Measurements from ENCODE around the gene HELT. TPM values are rescaled to one million over a fixed set of nuclear protein-coding genes. Genes with fewer than 3 reads are reported as not detected.
"Not testable (repeated sequence)": the region's sequence is repeated elsewhere in the genome, so short reads cannot be mapped to it uniquely, and the experiment has no call there.

Gene HELT, protein sequence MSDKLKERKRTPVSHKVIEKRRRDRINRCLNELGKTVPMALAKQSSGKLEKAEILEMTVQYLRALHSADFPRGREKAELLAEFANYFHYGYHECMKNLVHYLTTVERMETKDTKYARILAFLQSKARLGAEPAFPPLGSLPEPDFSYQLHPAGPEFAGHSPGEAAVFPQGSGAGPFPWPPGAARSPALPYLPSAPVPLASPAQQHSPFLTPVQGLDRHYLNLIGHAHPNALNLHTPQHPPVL
- not detected in 2 replicates for polyA plus RNA-seq (2011; rRNA removed)
- polyA minus RNA-seq (2011; rRNA and poly(A)+ RNA removed) = not detected in 2 replicates

DNA sequence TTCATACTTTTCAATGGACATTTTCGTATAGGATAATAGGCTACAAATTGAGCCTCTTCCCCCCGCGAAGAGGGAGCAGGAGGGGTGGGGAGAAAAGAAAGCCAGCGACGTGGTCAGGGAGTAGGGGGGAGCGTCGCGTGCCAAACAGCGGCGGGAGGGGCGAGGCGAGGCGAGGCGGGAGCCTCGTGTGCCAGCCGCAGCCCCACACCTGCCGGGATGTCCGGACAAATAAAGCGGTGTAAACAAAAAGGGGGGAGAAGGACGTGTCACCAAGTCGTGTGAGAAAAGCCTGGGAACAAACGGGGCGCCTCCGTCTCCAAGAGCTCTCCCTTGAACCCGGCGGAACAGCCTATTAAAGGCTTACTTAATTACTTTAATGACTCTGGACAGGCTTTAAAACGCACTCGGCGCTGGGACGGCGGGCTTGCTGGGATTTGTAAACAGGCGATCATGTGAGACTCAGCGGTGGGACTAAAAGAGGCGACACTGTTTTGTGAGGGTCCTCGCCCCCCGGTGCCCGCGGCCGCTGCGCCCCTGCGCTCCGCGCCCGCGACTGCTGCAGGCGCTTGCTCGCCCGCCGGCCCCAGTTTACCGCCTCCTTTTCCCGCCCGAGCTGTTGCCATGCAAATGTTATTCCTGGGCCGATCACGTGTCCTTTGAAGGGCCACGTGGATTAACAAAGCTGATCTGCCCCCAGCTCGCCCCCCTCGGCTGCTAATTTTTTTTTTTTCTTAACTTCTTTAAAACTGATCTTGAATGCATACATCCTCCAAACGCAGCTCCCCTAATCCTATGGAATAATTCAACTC lies at the start of gene HELT:
Gene HELT, plus strand, starts transcription at position 527 of the 809 bp plus-strand sequence. CDS start 439 bp downstream, outside the sequence.
- Histone ChIP-seq H3K27ac (ENCODE audit: low read depth, low read length) (no peak within 1 kb of the TSS), H3K4me3 (ENCODE audit: low read depth, low read length) (no peak within 1 kb of the TSS), H3K9me3 (ENCODE audit: control insufficient read depth, insufficient read depth, low read length) (no peaks in the 10 kb centered on the region), H3K27me3 (ENCODE audit: control insufficient read depth, insufficient read depth, low read length) (peaks cover 65% of the 10 kb centered on the region)
- CTCF ChIA-PET = interaction anchor here (0.9 kb wide), 1 partner anchor 13 kb away, joined by 3 read pairs; no protein-coding TSS in a partner anchor
- POLR2A ChIA-PET = no interaction called here
- DNase-seq (ENCODE audit: low read depth, low spot score) = no peak
- TF ChIP-seq, protein P1, sequence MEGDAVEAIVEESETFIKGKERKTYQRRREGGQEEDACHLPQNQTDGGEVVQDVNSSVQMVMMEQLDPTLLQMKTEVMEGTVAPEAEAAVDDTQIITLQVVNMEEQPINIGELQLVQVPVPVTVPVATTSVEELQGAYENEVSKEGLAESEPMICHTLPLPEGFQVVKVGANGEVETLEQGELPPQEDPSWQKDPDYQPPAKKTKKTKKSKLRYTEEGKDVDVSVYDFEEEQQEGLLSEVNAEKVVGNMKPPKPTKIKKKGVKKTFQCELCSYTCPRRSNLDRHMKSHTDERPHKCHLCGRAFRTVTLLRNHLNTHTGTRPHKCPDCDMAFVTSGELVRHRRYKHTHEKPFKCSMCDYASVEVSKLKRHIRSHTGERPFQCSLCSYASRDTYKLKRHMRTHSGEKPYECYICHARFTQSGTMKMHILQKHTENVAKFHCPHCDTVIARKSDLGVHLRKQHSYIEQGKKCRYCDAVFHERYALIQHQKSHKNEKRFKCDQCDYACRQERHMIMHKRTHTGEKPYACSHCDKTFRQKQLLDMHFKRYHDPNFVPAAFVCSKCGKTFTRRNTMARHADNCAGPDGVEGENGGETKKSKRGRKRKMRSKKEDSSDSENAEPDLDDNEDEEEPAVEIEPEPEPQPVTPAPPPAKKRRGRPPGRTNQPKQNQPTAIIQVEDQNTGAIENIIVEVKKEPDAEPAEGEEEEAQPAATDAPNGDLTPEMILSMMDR (IDR thresholded peaks at IDR 0.05; ENCODE audit: low read depth, low read length) = no peak

DNA sequence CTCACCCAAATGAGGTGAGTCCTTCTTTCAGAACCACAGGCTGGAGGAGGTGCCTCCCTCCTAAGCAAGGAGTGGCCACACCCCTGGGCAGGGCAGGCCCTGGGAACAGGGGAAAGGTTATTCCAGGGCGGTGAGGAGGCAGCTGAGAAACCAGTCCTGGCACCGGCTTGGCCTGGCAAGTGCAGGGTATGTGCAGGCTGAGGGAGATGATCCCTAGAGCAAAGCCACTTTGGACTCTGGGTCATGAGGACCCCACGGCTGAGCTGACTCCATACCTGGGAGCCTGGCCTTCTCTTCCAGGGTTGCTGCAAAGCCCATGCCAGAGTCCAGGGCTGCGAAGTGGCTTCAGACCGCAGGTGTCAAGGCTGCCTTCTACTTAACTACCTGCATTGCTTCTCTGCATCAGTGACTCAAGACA lies 49.5 kb upstream of the HELT start:
- Histone ChIP-seq H3K27ac (ENCODE audit: low read depth, low read length) (no peak overlapping the region), H3K9me3 (ENCODE audit: control insufficient read depth, insufficient read depth, low read length) (peaks cover 28% of the 10 kb centered on the region), H3K4me3 (ENCODE audit: low read depth, low read length) (no peak overlapping the region), H3K27me3 (ENCODE audit: control insufficient read depth, insufficient read depth, low read length) (no peaks in the 10 kb centered on the region)
- DNase-seq (ENCODE audit: low read depth, low spot score) = no peak
- POLR2A ChIA-PET = no interaction called here
- CTCF ChIA-PET = no interaction called here
- TF ChIP-seq, protein P1 (IDR thresholded peaks at IDR 0.05; ENCODE audit: low read depth, low read length) = no peak

DNA sequence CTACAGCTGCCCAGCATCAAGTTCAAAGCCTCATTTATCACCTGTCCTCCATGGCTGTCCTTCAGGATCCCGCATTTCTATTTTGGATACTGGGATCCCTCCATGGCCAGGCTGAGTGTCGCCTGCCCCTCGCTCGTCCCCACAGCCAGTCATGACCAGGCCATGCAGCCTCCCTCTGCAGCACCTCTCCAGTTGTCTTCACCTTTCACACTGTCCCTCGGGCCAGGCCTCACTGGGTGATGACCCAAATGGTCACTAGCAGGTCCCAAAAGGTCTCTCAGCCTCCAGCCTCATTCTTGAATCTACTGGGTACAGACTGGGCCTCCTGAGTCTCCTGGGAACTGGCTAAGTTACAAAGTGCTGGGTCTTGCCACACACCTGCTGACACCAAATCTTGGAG lies 48.7 kb upstream of the HELT start:
- TF ChIP-seq, protein P1 (IDR thresholded peaks at IDR 0.05; ENCODE audit: low read depth, low read length) = no peak
- Histone ChIP-seq H3K27ac (ENCODE audit: low read depth, low read length) (no peak overlapping the region), H3K27me3 (ENCODE audit: control insufficient read depth, insufficient read depth, low read length) (no peaks in the 10 kb centered on the region), H3K4me3 (ENCODE audit: low read depth, low read length) (no peak overlapping the region), H3K9me3 (ENCODE audit: control insufficient read depth, insufficient read depth, low read length) (peaks cover 23% of the 10 kb centered on the region)
- no peak for DNase-seq (ENCODE audit: low read depth, low spot score)
- ChIA-PET CTCF (no interaction called here), POLR2A (no interaction called here)

DNA sequence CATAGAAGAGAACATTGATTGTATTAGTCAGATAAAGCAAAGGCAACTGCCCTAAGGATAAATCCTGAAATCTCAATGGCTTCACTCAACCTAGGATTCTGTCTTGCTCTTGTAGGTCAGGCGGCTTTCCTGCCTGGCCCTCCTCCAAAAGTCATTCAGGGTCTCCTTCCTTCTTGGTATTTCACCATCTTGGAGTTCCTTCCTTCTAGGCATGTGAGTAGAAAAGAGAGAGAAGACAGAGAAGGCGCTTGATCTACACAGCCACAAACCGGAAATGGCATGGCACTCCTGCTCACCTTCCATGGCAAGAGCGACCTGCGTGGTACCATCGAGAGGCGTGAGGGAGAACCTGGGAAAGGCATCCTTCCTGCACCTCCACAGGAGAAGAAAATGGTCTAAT lies 45.3 kb upstream of the HELT start:
- Histone ChIP-seq H3K9me3 (ENCODE audit: control insufficient read depth, insufficient read depth, low read length) (peaks cover 6% of the 10 kb centered on the region; the same call in 1 of the 2 replicates), H3K27ac (ENCODE audit: low read depth, low read length) (no peak overlapping the region), H3K4me3 (ENCODE audit: low read depth, low read length) (no peak overlapping the region), H3K27me3 (ENCODE audit: control insufficient read depth, insufficient read depth, low read length) (no peaks in the 10 kb centered on the region)
- TF ChIP-seq, protein P1 (IDR thresholded peaks at IDR 0.05; ENCODE audit: low read depth, low read length) = no peak
- POLR2A ChIA-PET = no interaction called here
- no peak for DNase-seq (ENCODE audit: low read depth, low spot score)
- CTCF ChIA-PET = no interaction called here

DNA sequence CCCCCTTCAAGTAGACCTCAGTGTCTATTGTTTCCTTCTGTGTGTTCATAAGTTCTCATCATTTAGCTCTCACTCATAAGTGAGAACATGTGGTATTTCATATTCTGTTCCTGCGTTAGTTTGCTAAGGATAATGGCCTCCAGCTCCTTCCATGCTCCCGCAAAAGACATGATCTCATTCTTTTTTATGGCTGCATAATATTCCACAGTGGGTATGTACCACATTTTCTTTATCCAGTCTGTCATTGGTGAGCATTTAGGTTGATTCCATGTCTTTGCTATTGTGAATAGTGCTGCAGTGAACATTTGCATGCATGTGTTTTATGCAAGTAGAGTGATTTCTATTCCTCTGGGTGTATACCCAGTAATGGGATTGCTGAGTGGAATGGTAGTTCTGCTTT lies 41.9 kb upstream of the HELT start:
- H3K4me3 ChIP-seq (ENCODE audit: low read depth, low read length); H3K27me3 ChIP-seq (ENCODE audit: control insufficient read depth, insufficient read depth, low read length); DNase-seq (ENCODE audit: low read depth, low spot score); H3K9me3 ChIP-seq (ENCODE audit: control insufficient read depth, insufficient read depth, low read length); H3K27ac ChIP-seq (ENCODE audit: low read depth, low read length); POLR2A ChIA-PET; CTCF ChIA-PET: not testable (repeated sequence)

Data from AG04450 (cell line).